ENCODE data around the gene BCL3. TPM values are rescaled to one million over a fixed set of nuclear protein-coding genes. Genes with fewer than 3 reads are reported as not detected.

The BCL3 gene
- polyA plus RNA-seq, 10 donors = 8.9 to 16.6 (median 10.5) TPM

GRCh38 chr19:44785271-44785670 is 36.8 kb downstream of the BCL3 start:
- no peak for DNase-seq

DNA sequence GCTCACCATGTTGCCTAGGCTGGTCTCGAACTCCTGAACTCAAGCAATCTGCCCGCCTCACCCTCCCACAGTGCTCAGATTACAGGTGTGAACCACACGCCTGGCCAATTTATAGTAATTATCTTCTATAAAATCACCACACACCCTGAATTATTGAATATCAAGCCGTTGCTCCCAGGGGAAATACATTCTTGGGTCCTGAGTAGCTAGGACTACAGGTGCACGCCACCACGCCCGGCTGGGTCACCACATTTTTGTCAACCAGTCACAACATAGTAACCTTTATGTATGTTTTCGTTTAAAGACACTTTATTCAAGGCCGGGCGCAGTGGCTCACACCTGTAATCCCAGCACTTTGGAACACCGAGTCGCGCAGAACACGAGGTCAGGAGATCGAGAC is 37.5 kb downstream of the BCL3 start:
- no peak for DNase-seq

- DNase-seq = no peak
Measured at GRCh38 chr19:44788971-44789370, 40.5 kb downstream of the BCL3 start.

DNA sequence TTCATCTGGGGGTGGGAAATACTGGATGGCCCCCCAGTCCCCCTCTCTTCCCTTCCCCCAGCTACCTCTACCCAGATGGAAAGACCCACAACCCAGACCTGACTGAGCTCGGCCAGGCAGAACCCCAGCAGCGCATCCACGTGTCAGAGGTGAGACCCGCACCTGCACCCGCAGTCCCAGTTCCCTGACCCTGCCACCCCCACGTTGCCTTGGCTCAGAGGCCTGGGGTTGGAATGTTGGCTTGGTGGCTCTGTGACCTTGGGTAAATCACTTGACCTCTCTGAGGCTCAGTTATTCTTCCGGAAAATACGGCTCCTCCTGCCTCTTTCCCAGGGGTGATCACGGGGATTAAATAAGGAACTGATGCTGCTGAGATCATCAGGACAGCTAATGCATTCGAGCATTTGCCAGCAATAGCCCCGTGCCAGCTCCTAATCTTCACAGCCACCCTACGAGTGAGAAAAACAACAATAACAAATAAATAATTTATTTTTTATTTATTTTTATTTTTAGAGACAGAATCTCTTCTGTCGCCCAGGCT is 41.5 kb downstream of the BCL3 start:
- no peak for DNase-seq

DNA sequence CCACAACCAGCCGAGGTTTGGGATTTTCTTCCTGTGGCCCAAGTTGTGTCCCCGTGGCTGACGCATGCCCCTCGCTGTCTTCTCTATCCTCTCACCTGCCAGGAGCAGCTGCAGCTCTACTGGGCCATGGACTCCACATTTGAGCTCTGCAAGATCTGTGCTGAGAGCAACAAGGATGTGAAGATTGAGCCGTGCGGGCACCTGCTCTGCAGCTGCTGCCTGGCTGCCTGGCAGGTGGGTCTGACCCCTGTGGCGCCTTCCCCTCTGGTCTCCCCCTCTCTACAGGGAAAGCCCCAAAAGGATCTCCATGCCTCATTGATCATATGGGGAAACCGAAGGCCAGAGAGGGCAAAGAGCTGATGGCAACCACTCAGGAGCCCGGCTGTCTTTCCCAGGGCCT is 43.8 kb downstream of the BCL3 start:
- DNase-seq = no peak

DNA sequence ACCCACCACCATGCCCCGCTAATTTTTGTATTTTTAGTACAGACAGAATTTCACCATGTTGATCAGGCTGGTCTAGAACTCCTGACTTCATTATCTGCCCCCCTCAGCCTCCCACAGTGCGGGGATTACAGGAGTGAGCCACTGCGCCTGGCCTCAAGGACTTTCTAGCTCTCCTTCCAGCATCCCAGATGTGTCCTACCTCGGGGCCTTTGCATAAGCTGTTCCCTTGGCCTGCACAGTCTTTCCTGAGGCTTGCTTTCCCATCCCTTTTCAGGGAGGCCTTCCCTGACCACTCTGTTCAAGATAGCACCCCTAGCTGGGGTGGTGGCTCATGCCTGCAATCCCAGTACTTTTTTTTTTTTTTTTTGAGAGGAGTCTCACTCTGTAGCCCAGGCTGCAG is 46.1 kb downstream of the BCL3 start:
- no peak for DNase-seq

DNA sequence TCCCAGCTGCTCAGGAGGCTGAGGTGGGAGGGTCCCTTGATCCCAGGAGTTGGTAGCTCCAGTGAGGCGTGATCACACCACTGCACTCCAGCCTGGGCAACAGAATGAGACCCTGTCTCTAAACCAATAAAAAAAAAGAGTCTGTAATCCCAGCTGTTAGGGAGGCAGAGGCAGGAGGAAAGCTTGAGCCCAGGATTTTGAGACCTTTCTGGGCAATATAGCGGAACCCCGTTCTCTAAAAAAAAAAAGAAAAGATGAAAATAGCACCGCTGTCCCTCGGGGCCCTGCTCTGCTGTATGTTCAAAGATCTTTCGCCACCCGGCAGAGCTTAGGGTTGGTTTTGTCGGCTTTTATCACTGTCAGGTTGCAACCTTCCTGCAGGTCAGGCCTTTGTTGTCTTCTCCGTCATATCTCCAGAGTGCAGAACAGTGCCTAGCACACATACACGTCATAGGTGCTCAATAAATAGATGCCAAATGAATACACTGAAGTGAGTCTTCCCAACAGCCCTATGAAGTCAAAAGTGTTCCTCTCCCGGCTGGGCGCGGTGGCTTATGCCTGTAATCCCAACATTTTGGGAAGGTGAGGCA is 47.0 kb downstream of the BCL3 start:
- no peak for DNase-seq

GRCh38 chr19:44796701-44797115 is 48.2 kb downstream of the BCL3 start:
- peak in 2 of 3 donors; percentile 24 to 55 for DNase-seq

DNA sequence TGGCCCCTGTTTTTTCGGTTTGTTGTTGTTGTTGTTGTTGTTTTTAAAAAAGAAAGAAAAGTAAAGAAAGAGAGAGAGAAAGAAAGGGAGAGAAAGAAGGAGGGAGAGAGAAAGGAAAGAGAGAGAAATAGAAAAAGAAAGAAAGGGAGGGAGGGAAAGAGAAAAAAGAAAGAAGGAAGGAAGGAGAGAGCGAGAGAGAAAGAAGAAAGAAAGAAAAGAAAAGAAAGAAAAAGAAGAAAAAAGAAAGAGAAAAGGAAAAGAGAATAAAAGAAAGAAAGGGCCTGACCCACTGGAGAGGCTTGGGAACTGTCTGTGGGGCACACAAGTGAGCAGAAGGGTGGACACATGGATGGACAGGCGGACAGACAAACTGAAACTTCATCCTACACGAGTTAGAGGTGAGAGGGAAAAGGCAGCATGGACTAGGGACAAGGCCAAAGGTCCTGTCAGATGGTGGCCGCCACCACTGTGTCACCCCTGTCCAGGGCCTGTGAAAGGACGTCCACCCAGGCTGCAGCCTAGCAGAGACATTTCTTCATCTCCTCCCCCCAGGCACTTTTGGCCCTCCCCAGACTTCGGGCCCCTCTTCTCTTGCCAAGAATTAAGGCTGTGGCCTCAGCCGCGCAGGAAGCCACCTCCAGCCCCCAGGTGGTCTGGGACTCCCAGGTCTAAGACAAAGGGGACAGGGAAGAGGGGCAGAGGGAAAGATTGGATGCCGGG is 51.3 kb downstream of the BCL3 start:
- DNase-seq = no peak

DNA sequence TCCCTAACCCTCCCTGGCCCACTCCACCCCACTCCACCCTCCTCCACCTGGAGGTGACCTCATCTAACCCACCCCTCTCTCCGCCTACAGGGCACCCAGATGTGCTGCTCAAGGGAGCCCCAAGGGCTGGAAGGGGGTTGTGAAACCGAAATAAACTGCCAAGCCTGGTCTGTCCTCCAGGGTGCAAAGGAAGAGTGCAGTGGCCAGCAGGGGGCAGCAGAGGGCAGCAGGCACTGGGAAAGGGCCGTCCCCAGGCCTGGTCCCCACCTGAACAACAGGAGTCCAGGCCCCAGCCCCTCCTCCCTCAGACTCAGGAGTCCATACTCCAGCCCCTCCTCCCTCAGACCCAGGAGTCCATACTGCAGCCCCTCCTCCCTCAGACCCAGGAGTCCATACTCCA is 52.0 kb downstream of the BCL3 start:
- DNase-seq = peak; percentile 50 to 87 (median 77)

- DNase-seq = no peak
Measured at GRCh38 chr19:44803442-44804428, 55.2 kb downstream of the BCL3 start.

DNA sequence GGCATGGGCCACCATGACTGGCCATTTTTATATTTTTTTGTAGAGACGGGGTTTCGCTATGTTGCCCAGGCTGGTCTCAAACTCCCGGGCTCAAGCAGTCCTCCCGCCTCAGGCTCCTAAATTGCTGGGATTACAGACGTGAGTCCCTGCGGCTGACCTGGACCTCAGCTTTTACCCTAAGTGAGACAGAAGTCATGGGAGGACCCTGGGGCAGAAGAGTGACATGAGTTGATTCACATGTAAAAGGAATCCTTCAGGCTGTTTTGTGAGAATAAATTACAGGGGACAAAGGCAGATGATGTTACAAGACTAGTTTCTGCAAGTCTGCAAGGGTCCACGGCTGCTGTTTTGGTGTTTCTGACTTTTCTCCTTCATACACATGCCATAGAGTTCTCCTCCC is 57.8 kb downstream of the BCL3 start:
- DNase-seq = no peak

DNA sequence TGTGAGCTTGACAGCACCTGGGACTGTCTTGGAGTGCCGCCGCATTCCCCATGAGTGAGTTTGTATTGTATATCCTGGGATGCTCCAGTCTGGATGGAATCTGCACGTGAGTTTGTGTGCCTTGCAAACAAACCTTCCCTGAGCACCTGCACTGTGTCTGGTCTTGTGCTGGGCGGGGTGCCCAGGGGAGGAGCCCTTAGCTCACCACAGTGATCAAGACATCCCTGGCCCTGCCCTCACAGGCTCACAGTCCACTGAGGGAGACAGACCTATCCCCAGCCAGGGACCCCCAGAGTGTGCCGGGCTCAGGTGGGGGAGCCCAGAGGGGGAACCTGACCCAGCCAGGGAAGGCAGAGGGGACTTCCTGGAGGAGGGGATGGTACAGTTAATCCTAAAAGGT is 58.7 kb downstream of the BCL3 start:
- no peak for DNase-seq

GRCh38 chr19:44807652-44808462 is 59.3 kb downstream of the BCL3 start:
- DNase-seq = peak in 2 of 3 donors; percentile 39 to 67

GRCh38 chr19:44808463-44809371 is 60.2 kb downstream of the BCL3 start, which contains the start of gene BCAM:
Gene BCAM, plus strand, starts transcription at chr19:44809103. Its CDS starts 22 bp downstream, at chr19:44809125.
- peak; percentile 79 to 90 (median 85) for DNase-seq

Other genes starting within 250 kb of the BCL3 start
- gene ZNF180, start 248.2 kb upstream of the BCL3 start, polyA plus RNA-seq (ENCODE audit: insufficient read length in 10 of 10) = 1 to 10 TPM; 6.5 to 8.4 (median 7.9) TPM
- not detected for gene CEACAM20, start 219.0 kb upstream of the BCL3 start, polyA plus RNA-seq (ENCODE audit: insufficient read length in 10 of 10)
- gene IGSF23, start 135.1 kb upstream of the BCL3 start, polyA plus RNA-seq (ENCODE audit: insufficient read length in 10 of 10) = not detected
- 10 to 100 TPM; 17.3 to 25.2 (median 19.2) TPM for gene PVR, start 104.8 kb upstream of the BCL3 start, polyA plus RNA-seq (ENCODE audit: insufficient read length in 10 of 10)
- gene CEACAM19, start 77.2 kb upstream of the BCL3 start, polyA plus RNA-seq (ENCODE audit: insufficient read length in 10 of 10) = 10 to 100 TPM in 3 of 10 donors, 1 to 10 TPM in 7; 3.8 to 13.0 (median 7.8) TPM
- gene CEACAM16, start 49.6 kb upstream of the BCL3 start, polyA plus RNA-seq (ENCODE audit: insufficient read length in 10 of 10) = 1 to 10 TPM in 1 of 10 donors, under 1 TPM in 9; 0.22 to 1.0 (median 0.49) TPM
- 1 to 10 TPM in 2 of 10 donors, under 1 TPM in 2, not detected in 6; 0.15 to 2.8 (median 0.86) TPM for gene CBLC, start 29.2 kb downstream of the BCL3 start, polyA plus RNA-seq (ENCODE audit: insufficient read length in 10 of 10)
- gene BCAM, start 60.4 kb downstream of the BCL3 start, polyA plus RNA-seq (ENCODE audit: insufficient read length in 10 of 10) = 100 to 1,000 TPM; 115 to 207 (median 169) TPM
- gene NECTIN2, start 97.6 kb downstream of the BCL3 start, polyA plus RNA-seq (ENCODE audit: insufficient read length in 10 of 10) = 10 to 100 TPM; 39.4 to 57.8 (median 48.5) TPM
- gene TOMM40, start 142.5 kb downstream of the BCL3 start, polyA plus RNA-seq (ENCODE audit: insufficient read length in 10 of 10) = 10 to 100 TPM; 26.2 to 40.9 (median 31.0) TPM
- 10 to 100 TPM; 24.6 to 53.3 (median 42.1) TPM for gene APOE, start 157.1 kb downstream of the BCL3 start, polyA plus RNA-seq (ENCODE audit: insufficient read length in 10 of 10)
- 10 to 100 TPM; 11.5 to 23.3 (median 13.7) TPM for gene APOC1, start 165.9 kb downstream of the BCL3 start, polyA plus RNA-seq (ENCODE audit: insufficient read length in 10 of 10)
- not detected for gene APOC4, start 193.5 kb downstream of the BCL3 start, polyA plus RNA-seq (ENCODE audit: insufficient read length in 10 of 10)
- gene APOC2, start 197.3 kb downstream of the BCL3 start, polyA plus RNA-seq (ENCODE audit: insufficient read length in 10 of 10) = 1 to 10 TPM in 1 of 10 donors, under 1 TPM in 5, not detected in 4; 0.31 to 1.5 (median 0.49) TPM
- 10 to 100 TPM; 45.6 to 58.2 (median 53.1) TPM for gene CLPTM1, start 206.7 kb downstream of the BCL3 start, polyA plus RNA-seq (ENCODE audit: insufficient read length in 10 of 10)

All from muscle of back (tissue), 11 donors.